Tibial artery (tissue), 4 donors: ENCODE measurements around the gene SMAD7.

Experiments used
- DNase-seq, 2 donors: peaks; one replicate each; pipeline ENCODE4 v3.0.0-alpha.2; 2019
- H3K27ac ChIP-seq, 2 donors: fragments of 200-600 bp; sonication (generic) in 1 of 2; 1 replicate in 1 of 2; 2 replicates in 1 of 2; pipeline ENCODE4 v1.5.1; 2018 to 2019; ENCODE audit warnings: mild to moderate bottlenecking in 1 of 2
- H3K27me3 ChIP-seq, 2 donors: fragments of 200-600 bp; sonication (generic) in 1 of 2; one replicate each; pipeline versions ENCODE4 v1.5.1 to v1.6.0; 2016 to 2019
- H3K36me3 ChIP-seq, 3 donors: fragments of 200-600 bp; sonication (generic) in 2 of 3; one replicate each; pipeline ENCODE4 v1.5.1; 2016 to 2019; ENCODE audit warnings: mild to moderate bottlenecking in 2 of 3
- H3K4me1 ChIP-seq, 4 donors: fragments of 200-600 bp; sonication (generic) in 2 of 4; 1 replicate in 3 of 4; 2 replicates in 1 of 4; pipeline ENCODE4 v1.5.1; 2016 to 2019
- H3K4me3 ChIP-seq, 2 donors: fragments of 200-600 bp; sonication (generic) in 1 of 2; 1 replicate in 1 of 2; 2 replicates in 1 of 2; pipeline ENCODE4 v1.5.1; 2018 to 2019; ENCODE audit warnings: mild to moderate bottlenecking in 2 of 2
- H3K9me3 ChIP-seq, 3 donors: fragments of 200-600 bp; sonication (generic) in 1 of 3; one replicate each; pipeline ENCODE4 v1.5.1; 2016 to 2019
- intact Hi-C: fragments of 100-400 bp; cut with DNase I; formaldehyde crosslinking; loops from one replicate; pipeline ENCODE4 v1.15.0; 2023; ENCODE audit warnings: low total_unique reads
- TF ChIP-seq, protein P1 (sequence below), 2 experiments: fragments of 200-600 bp in 1 of 2; fragments of 450-650 bp in 1 of 2; IDR thresholded peaks; one replicate each; pipeline ENCODE4 v1.5.1; 2017 to 2019; ENCODE audit warnings: antibody characterized with exemption in 2 of 2, mild to moderate bottlenecking in 1 of 2, moderate library complexity in 1 of 2

SMAD7 gene

DNA sequence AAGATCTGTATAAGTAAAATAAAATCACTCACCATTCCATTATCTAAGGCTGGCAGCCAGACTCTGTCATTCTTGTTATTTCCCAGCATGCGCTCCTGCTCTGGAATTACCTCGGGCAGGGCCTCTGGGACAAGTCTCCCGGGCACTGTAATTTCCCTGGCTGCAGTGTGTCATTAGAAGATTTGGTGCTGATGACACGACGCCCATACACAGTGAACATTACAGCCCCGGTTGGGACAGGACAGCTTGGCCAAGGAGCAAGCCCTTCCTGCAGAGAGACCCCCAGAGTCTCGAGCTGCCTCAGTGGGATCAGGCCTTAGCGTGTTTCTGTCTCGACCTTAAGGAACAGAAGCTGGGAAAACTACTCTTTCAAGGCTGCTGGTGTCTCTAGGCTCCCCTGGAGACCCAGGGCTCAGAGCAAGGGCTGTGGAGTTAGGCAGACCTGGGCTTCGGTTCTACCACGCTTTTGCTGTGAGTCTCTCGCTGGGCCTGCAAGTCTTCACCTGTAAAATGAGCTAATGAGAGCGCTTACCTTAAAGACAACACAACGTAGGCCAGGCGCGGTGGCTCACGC is 39.7 kb downstream of the SMAD7 start:
- Histone ChIP-seq H3K4me3 (no peak overlapping the region), H3K27ac (peak overlapping the region in 1 of 2 donors; percentile 17), H3K4me1 (peaks cover 0 to 16% (median 0%) of the 10 kb centered on the region in 4 donors), H3K27me3 (no peaks in the 10 kb centered on the region), H3K36me3 (no peaks in the 10 kb centered on the region), H3K9me3 (no peaks in the 10 kb centered on the region)
- DNase-seq = peak in 1 of 2 donors; percentile 64
- intact Hi-C loops = no loop called here
- TF ChIP-seq, protein P1, sequence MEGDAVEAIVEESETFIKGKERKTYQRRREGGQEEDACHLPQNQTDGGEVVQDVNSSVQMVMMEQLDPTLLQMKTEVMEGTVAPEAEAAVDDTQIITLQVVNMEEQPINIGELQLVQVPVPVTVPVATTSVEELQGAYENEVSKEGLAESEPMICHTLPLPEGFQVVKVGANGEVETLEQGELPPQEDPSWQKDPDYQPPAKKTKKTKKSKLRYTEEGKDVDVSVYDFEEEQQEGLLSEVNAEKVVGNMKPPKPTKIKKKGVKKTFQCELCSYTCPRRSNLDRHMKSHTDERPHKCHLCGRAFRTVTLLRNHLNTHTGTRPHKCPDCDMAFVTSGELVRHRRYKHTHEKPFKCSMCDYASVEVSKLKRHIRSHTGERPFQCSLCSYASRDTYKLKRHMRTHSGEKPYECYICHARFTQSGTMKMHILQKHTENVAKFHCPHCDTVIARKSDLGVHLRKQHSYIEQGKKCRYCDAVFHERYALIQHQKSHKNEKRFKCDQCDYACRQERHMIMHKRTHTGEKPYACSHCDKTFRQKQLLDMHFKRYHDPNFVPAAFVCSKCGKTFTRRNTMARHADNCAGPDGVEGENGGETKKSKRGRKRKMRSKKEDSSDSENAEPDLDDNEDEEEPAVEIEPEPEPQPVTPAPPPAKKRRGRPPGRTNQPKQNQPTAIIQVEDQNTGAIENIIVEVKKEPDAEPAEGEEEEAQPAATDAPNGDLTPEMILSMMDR (IDR thresholded peaks at IDR 0.05) = no peak

DNA sequence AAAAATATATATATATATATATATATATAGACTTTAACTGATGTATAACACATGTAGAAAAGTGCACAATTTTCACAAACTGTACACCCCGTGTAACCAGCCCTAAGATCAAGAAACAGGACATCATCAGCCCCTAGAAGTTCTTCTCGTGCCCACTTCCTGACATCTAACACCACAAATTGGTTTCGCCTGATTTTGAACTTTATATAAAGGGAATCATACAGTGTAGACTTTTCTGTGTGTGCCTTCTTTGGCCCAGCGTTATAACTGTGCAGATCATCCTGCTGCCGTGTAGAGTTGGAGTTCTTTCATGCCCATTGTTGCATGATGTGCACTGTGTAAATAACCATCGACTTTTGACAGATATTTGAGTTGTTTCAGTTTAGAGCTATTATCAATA is 41.0 kb downstream of the SMAD7 start:
- no peaks in the 10 kb centered on the region for H3K36me3 ChIP-seq
- peak in 1 of 2 donors; percentile 29 for DNase-seq
- H3K27me3 ChIP-seq = no peaks in the 10 kb centered on the region
- H3K4me1 ChIP-seq = peaks cover 0 to 10% (median 0%) of the 10 kb centered on the region in 4 donors
- H3K9me3 ChIP-seq = no peaks in the 10 kb centered on the region
- intact Hi-C loops = no loop called here
- TF ChIP-seq, protein P1 (IDR thresholded peaks at IDR 0.05) = no peak
- H3K4me3 ChIP-seq = no peak overlapping the region
- H3K27ac ChIP-seq = no peak overlapping the region

DNA sequence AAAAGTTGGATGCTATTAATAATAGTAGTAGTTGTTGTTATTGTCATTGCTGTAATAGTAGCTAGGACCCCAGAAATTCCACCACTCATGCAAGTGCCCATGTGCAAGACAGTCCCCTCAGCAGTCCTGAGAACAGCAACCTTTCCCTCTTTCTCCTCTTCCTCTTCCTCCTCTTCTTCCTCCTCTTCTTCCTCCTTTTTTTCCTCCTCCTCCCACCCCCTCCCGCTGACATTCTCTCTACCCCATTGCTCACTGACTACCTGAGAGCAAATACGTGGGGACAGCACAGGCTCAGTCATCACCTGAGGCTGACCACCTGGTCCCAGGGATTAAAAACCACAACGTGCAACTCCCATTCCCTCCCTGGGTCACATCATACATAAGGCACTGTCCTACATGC is 41.8 kb downstream of the SMAD7 start:
- Histone ChIP-seq H3K27ac (no peak overlapping the region), H3K4me1 (peaks cover 0 to 17% (median 0%) of the 10 kb centered on the region in 4 donors), H3K9me3 (no peaks in the 10 kb centered on the region), H3K27me3 (no peaks in the 10 kb centered on the region), H3K36me3 (no peaks in the 10 kb centered on the region), H3K4me3 (no peak overlapping the region)
- intact Hi-C loops = no loop called here
- DNase-seq = peak in 1 of 2 donors; percentile 6
- TF ChIP-seq, protein P1 (IDR thresholded peaks at IDR 0.05) = no peak

DNA sequence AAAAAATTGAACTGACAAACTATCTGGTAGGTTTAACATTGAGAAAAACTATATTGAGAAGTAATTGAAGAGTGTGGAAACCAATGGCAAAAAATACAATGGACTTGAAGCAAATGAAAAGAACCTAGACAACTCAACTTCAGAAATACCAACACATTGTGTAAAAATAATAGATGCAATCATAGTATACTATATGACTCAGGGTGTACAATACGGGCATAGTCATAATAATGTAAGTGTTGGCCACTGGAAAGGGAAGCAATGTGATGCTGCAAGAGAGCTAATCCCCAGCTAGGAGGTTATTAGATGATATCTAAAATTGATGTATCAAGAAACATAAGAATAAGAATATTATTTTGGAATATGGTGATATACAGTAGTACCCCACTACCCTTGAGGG is 45.3 kb downstream of the SMAD7 start:
- Histone ChIP-seq H3K36me3 (no peaks in the 10 kb centered on the region), H3K27ac (no peak overlapping the region), H3K27me3 (no peaks in the 10 kb centered on the region), H3K4me3 (no peak overlapping the region), H3K9me3 (no peaks in the 10 kb centered on the region), H3K4me1 (peaks cover 0 to 35% (median 23%) of the 10 kb centered on the region in 4 donors)
- TF ChIP-seq, protein P1 (IDR thresholded peaks at IDR 0.05) = no peak
- no peak for DNase-seq
- intact Hi-C loops = no loop called here

DNA sequence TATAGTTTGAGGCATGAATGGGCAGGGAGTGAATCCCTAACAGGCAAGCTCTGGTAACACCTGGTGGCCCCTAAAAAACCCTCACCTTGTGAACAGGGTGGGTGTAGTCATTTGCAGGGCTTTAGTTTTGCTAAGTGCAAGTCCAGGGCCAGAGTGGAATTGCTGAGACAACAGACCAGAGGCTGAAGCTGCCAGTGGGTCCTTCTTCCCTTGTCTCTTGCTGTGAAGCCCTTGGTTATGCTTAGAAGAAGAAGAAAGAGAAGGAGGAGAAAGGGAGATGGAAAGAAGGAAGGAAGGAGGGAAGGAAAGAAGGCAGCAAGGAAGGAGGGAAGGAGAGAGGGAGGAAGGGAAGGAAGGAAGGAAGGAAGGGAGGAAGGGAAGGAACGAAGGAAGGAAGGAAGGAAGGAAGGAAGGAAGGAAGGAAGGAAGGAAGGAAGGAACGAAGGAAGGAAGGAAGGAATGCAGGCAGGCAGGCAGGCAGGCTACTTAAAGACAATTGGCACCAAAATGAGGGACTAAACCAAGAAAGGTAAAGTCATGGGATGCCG is 45.8 kb downstream of the SMAD7 start:
- no peaks in the 10 kb centered on the region for H3K27me3 ChIP-seq
- intact Hi-C loops = no loop called here

More for the DNA sequence above, 45.8 kb downstream of the SMAD7 start:
- DNase-seq = peak in 1 of 2 donors; percentile 40
- H3K27ac ChIP-seq = peak overlapping the region; percentile 85 to 93
- no peaks in the 10 kb centered on the region for H3K36me3 ChIP-seq
- no peaks in the 10 kb centered on the region for H3K9me3 ChIP-seq
- no peak overlapping the region for H3K4me3 ChIP-seq
- TF ChIP-seq, protein P1 (IDR thresholded peaks at IDR 0.05) = no peak
- peaks cover 0 to 34% (median 23%) of the 10 kb centered on the region in 4 donors for H3K4me1 ChIP-seq
